ENCODE measurements around the gene PLXDC2.

DNA sequence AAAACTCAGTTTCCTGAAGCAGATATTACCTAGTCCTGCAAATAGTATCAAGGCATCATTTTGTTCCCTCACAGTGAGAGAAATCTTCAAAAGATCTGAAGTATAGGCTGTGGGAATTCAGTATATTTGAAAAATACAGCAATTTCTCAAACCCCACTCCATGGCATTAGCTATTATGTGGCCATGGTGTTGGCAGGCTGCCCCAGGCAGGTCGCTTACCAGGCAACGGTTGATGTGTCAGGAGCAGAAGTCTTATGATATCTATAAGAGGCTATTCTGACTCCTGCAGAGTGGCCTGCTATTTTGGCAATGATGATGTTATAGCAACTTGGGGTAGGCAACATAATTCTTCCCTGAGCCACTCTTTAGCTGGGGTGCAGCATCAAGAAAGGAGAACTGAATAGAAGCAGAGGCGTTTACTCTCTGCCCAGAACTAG, 187.9 kb downstream of the PLXDC2 start:
- TF ChIP-seq POLR2A (IDR thresholded peaks at IDR 0.05), result no peak
- TF ChIP-seq, protein P1, sequence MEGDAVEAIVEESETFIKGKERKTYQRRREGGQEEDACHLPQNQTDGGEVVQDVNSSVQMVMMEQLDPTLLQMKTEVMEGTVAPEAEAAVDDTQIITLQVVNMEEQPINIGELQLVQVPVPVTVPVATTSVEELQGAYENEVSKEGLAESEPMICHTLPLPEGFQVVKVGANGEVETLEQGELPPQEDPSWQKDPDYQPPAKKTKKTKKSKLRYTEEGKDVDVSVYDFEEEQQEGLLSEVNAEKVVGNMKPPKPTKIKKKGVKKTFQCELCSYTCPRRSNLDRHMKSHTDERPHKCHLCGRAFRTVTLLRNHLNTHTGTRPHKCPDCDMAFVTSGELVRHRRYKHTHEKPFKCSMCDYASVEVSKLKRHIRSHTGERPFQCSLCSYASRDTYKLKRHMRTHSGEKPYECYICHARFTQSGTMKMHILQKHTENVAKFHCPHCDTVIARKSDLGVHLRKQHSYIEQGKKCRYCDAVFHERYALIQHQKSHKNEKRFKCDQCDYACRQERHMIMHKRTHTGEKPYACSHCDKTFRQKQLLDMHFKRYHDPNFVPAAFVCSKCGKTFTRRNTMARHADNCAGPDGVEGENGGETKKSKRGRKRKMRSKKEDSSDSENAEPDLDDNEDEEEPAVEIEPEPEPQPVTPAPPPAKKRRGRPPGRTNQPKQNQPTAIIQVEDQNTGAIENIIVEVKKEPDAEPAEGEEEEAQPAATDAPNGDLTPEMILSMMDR (IDR thresholded peaks at IDR 0.05 in 8 of 11, conservative IDR thresholded peaks at IDR 0.05 in 3 of 11), result no peak
